HepG2 (cell line): ENCODE data around the gene PTGIR. TPM values are rescaled to one million over a fixed set of nuclear protein-coding genes. Genes with fewer than 3 reads are reported as not detected.
A peak's percentile ranks its signal among the peaks of the same experiment; 100 is the strongest.

Experiments
- DDIT3 ChIP-seq: sonication (generic); formaldehyde crosslinking; IDR thresholded peaks from 2 replicates; pipeline ENCODE4 v1.4.0; 2020; ENCODE audit warnings: mild to moderate bottlenecking, missing genetic modification reagents
- DMTF1 ChIP-seq: sonication (generic); formaldehyde crosslinking; IDR thresholded peaks from 2 replicates; pipeline ENCODE4 v1.4.0; 2020; ENCODE audit warnings: mild to moderate bottlenecking, missing genetic modification reagents
- KLF15 ChIP-seq: sonication (generic); formaldehyde crosslinking; IDR thresholded peaks from 2 replicates; pipeline ENCODE4 v1.8.1; 2023; ENCODE audit warnings: borderline replicate concordance, mild to moderate bottlenecking, inconsistent platforms, missing genetic modification reagents, mixed read lengths
- MIXL1 ChIP-seq: IDR thresholded peaks from 2 replicates; pipeline ENCODE4 v1.6.1; 2016
- THAP11 ChIP-seq: IDR thresholded peaks from 2 replicates; pipeline ENCODE4 v1.6.1; 2016; ENCODE audit warnings: missing biosample characterization, missing genetic modification reagents
- ZNF142 ChIP-seq: sonication (generic); formaldehyde crosslinking; IDR thresholded peaks from 2 replicates; pipeline ENCODE4 v1.4.0; 2020; ENCODE audit warnings: missing genetic modification reagents
- ZNF83 ChIP-seq: sonication (generic); formaldehyde crosslinking; IDR thresholded peaks from 2 replicates; pipeline ENCODE4 v1.4.0; 2020; ENCODE audit warnings: missing genetic modification reagents, mild to moderate bottlenecking, borderline replicate concordance
- polyA plus RNA-seq, 8 experiments: library from polyadenylated mRNA; depleted of rRNA in 3 of 8; stranded (reverse) in 7 of 8; unstranded in 1 of 8; fragments of >200 nt; fragmentation: Illumina TruSeq in 4 of 8; extraction: Trizol in 4 of 8; gene quantifications; 2 replicates each; pipeline versions ENCODE4 v1.2.1 to v1.2.3, GENCODE V29; 2011 to 2016; ENCODE audit warnings: low read depth in 4 of 8, missing spikeins in 1 of 8, mixed read lengths in 1 of 8; ENCODE audit not compliant: insufficient read depth in 1 of 8
- total RNA-seq, 5 experiments: library from RNA; depleted of rRNA; stranded (reverse); fragments of >200 nt; fragmentation: Illumina TruSeq; extraction: Trizol; gene quantifications; 2 replicates each; pipeline ENCODE4 v1.2.3, GENCODE V29; 2016; ENCODE audit warnings: low read depth in 1 of 5
- TF ChIP-seq, protein P1 (sequence below): sonication (generic); formaldehyde crosslinking; conservative IDR thresholded peaks from 2 replicates; pipeline ENCODE4 v1.4.0; 2020; ENCODE audit warnings: missing genetic modification reagents
- TF ChIP-seq, protein P2 (sequence below): sonication (generic); formaldehyde crosslinking; IDR thresholded peaks from 2 replicates; pipeline ENCODE4 v1.4.0; 2020; ENCODE audit warnings: missing genetic modification reagents
- TF ChIP-seq, protein P3 (sequence below): sonication (generic); formaldehyde crosslinking; IDR thresholded peaks from 2 replicates; pipeline ENCODE4 v1.8.0; 2022; ENCODE audit warnings: mild to moderate bottlenecking, missing genetic modification reagents; ENCODE audit not compliant: insufficient replicate concordance

The PTGIR gene
- total and polyA plus RNA-seq, 2 of the 13 experiments (the other 11 are each of a cell fraction or from before 2014, with no cell fraction given) = not detected

- TF ChIP-seq ZNF142 (CRISPR knock-in tag) (peak; percentile 47; the same call in 1 of the 2 replicates), ZNF83 (no peak), THAP11 (peak; percentile 88), MIXL1 (CRISPR knock-in tag) (peak; percentile 46; the same call in 1 of the 2 replicates), KLF15 (CRISPR knock-in tag) (no peak), DMTF1 (no peak), DDIT3 (CRISPR knock-in tag) (no peak)
- TF ChIP-seq, protein P1, sequence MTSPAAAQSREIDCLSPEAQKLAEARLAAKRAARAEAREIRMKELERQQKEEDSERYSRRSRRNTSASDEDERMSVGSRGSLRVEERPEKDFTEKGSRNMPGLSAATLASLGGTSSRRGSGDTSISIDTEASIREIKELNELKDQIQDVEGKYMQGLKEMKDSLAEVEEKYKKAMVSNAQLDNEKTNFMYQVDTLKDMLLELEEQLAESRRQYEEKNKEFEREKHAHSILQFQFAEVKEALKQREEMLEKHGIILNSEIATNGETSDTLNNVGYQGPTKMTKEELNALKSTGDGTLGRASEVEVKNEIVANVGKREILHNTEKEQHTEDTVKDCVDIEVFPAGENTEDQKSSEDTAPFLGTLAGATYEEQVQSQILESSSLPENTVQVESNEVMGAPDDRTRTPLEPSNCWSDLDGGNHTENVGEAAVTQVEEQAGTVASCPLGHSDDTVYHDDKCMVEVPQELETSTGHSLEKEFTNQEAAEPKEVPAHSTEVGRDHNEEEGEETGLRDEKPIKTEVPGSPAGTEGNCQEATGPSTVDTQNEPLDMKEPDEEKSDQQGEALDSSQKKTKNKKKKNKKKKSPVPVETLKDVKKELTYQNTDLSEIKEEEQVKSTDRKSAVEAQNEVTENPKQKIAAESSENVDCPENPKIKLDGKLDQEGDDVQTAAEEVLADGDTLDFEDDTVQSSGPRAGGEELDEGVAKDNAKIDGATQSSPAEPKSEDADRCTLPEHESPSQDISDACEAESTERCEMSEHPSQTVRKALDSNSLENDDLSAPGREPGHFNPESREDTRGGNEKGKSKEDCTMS = no peak; the same call in 1 of the 2 replicates
- TF ChIP-seq, protein P2, sequence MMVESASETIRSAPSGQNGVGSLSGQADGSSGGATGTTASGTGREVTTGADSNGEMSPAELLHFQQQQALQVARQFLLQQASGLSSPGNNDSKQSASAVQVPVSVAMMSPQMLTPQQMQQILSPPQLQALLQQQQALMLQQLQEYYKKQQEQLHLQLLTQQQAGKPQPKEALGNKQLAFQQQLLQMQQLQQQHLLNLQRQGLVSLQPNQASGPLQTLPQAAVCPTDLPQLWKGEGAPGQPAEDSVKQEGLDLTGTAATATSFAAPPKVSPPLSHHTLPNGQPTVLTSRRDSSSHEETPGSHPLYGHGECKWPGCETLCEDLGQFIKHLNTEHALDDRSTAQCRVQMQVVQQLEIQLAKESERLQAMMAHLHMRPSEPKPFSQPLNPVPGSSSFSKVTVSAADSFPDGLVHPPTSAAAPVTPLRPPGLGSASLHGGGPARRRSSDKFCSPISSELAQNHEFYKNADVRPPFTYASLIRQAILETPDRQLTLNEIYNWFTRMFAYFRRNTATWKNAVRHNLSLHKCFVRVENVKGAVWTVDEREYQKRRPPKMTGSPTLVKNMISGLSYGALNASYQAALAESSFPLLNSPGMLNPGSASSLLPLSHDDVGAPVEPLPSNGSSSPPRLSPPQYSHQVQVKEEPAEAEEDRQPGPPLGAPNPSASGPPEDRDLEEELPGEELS (CRISPR knock-in tag) = peak; percentile 16; the same call in 1 of the 2 replicates
- TF ChIP-seq, protein P3, sequence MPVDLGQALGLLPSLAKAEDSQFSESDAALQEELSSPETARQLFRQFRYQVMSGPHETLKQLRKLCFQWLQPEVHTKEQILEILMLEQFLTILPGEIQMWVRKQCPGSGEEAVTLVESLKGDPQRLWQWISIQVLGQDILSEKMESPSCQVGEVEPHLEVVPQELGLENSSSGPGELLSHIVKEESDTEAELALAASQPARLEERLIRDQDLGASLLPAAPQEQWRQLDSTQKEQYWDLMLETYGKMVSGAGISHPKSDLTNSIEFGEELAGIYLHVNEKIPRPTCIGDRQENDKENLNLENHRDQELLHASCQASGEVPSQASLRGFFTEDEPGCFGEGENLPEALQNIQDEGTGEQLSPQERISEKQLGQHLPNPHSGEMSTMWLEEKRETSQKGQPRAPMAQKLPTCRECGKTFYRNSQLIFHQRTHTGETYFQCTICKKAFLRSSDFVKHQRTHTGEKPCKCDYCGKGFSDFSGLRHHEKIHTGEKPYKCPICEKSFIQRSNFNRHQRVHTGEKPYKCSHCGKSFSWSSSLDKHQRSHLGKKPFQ (CRISPR knock-in tag) = peak; percentile 70
Observed at GRCh38 chr19:46600384-46601317, 24.2 kb downstream of the PTGIR start (continued).
